GM19023 (cell line): Measurements from ENCODE around the gene OR13C8.
"Not testable (repeated sequence)": the region's sequence is repeated elsewhere in the genome, so short reads cannot be mapped to it uniquely, and the experiment has no call there.

Experiments used
- ATAC-seq: cut with Tn5 transposase; IDR thresholded peaks from one replicate; pipeline ENCODE4 v1.9.1; 2021; ENCODE audit warnings: mild to moderate bottlenecking, moderate library complexity; ENCODE audit not compliant: unreplicated experiment

The OR13C8 gene

GRCh38 chr9:104568868-104569267 lies at the start of gene OR13C8:
TSS of gene OR13C8 (plus strand) at chr9:104569168. CDS start at chr9:104569168, 0 bp downstream.
- no peak for ATAC-seq

DNA sequence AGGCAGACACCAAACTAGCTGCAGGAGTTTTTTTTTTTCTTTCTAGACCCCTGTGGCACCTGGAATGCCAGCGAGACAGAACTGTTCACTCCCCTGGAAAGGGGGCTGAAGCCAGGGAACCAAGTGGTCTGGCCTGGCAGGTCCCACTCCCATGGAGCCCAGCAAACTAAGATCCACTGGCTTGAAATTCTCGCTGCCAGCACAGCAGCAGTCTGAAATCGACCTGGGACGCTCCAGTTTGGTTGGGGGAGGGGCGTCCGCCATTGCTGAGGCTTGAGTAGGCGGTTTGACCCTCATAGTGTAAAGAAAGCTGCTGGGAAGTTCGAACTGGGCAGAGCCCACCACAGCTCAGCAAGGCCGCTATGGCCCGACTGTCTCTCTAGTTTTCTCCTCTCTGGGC lies 48.7 kb upstream of the OR13C8 start:
- not testable (repeated sequence) for ATAC-seq

- ATAC-seq: no peak
These were observed 41.9 kb upstream of the OR13C8 start, which contains the start of gene OR13C4 for GRCh38 chr9:104527109-104527508. TSS of gene OR13C4 (minus strand) at chr9:104527209. CDS start at chr9:104527209, 0 bp downstream.

- no peak for ATAC-seq
These were observed 32.2 kb upstream of the OR13C8 start, which contains the start of gene OR13C3 for GRCh38 chr9:104536756-104537155. TSS of gene OR13C3 (minus strand) at chr9:104536856. CDS start at chr9:104536723, 133 bp downstream.

DNA sequence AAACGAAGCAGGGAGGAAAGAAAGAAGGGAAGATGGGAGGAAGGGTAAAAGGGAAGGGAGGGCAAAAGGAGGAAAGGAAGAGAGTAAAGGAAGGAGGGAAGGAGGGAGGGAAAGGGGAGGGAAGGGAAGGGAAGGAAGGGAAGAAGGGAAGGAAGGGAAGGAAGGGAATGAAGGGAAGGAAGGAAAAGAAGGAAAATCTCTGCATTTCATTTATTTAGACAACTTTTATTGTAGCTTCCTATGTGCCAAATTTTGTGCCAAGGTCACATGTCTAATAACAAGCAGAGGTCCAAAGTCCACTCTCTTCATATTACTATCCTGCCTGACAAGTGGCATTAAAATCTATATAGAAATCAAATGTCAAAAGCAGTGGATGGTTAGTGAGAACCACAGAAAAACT lies 29.7 kb upstream of the OR13C8 start:
- no peak for ATAC-seq

- ATAC-seq: no peak
These were observed 24.3 kb upstream of the OR13C8 start for GRCh38 chr9:104544644-104545043.

DNA sequence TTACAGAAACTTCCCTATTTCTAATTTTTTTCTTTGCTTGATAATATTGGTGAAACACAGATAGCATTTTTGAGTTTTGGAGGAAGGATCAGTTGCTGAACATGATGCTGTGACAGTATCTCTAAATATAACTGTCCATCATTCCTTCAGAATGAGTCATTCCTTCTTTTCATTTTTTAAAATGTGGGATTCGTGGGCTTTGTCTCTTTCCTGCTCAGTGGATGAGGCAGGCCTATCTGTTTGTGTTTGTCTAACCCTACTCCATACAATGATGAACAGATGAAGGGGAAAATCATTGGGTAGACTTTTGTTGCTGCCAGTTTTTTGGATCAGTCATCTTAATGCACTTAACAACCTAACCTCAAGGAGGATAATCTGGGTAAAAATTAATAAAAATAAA lies 15.7 kb upstream of the OR13C8 start:
- no peak for ATAC-seq

GRCh38 chr9:104555521-104555920 lies 13.4 kb upstream of the OR13C8 start:
- no peak for ATAC-seq

DNA sequence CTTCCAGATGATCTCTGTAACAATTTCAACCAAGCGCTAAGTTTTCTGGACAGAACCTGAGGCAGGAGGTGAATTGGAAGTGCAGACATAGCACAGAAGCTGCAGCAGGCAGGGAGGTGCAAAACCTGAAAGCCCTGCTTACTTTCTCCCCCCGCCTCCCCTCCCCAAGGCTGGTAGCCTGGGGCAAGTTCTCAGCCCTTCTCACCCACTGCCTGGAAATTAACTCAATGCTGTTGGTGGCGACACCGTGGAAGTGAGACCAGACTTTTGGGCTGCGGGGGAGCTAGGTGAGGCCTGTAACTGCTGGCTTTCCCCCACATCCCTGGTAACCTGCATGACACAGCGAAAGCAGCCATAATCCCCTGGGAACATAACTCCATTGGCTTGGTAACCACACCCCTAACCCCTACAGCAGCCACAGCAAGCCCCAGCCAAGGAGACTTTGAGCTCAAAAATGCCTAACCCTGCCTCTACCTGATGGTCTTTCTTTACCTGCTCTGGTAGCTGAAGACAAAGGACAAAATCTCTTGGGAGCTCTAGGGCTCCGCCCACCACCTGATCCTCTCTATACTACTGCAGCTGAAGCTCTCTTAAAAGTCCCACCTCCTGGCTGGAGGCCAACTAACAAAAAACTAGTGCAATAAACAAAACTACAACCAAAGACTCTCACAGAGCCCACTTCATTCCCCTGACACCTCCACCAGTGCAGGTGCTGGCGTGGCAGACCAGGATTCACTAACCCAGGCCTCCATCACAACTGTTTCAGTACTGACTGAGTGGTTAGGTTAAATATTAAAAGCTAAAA lies 11.9 kb upstream of the OR13C8 start:
- no peak for ATAC-seq

DNA sequence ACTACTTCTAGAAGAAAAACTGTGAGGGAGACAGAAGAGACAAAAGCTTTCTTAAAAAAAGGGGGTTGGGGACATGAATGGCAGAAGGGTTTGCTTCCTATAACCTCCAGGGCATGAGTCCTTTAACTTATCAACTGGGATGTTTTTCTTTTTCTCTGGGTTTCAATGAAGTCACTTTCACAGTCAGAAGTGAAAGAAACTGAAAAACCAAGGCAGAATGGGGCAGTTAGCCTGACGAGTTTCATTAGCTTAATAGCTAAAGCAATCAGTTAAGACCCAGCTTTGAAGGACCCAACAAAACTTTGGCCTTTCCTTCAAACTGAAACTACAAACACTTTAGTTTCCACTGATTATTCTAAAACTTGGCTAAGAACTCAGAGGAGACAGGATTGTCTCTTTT lies 4.6 kb upstream of the OR13C8 start:
- ATAC-seq: no peak

DNA sequence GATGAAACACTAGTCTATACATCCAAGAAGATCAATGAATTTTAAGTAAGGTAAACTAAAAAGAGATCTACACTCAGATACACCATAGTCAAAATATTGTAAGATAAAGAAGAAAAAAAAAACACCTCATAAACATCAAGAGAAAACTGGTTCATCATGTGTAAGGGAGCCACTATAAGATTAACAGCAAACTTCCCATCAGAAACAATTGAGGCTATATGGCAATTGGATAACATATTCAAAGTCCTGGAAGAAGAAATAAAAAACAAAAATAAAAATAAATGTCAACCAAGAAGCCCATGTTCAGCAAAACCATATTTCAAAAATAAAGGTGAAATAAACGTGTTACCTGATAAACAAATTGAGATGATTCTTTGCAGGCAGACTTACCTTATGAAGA lies 3.6 kb downstream of the OR13C8 start:
- no peak for ATAC-seq

- ATAC-seq: no peak
These were observed 6.5 kb downstream of the OR13C8 start for GRCh38 chr9:104575456-104575855.

GRCh38 chr9:104577263-104577662 lies 8.3 kb downstream of the OR13C8 start:
- no peak for ATAC-seq

DNA sequence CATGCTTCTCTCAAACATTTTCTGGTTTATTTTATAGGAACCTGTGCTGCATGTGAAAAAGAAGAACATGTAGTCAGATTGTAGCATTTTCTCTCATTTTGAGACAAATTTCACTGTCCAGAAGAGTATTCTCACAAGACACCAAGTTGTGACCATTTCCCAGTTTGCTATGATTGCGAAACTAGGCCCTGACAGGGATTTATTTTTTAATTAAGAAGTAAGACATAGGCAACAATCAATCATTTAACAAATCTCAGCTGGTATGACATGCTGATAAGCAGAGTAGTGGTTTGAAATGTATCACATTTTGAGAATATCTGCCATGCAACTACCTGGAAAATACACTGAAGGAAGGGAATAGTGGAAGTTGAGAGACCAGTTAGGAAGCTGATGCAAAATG lies 11.6 kb downstream of the OR13C8 start:
- no peak for ATAC-seq

DNA sequence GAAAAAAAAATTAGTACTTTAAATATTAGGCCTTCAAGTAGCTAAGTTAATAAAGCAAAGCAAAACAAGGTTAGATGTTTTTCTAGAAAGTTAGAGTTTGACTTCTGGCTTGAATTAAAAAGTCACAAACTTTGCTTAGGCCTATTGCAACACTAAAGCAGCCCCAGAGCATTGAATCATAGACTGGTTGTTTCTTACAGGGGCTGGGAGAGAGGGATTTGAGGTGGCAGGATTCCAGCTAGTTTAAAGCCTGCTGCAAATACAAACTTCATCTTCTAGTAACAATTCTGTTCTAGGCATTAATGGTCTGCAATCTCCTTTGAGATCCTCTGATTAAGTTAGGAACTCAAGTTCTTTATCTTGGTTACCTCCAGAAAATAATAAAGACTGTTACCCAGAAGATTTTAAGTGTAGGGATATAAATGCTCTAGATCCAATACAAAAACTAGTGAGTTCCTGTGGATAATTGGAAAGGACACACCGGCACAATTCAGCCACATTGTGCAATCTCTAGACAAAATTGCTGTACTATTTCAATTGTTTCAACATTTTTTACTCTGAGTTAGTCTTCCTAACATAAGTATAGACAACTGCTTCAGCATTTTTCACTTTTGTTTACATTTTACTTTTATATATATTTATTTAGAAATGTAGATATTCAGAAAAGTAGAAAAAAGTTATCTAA lies 17.7 kb downstream of the OR13C8 start:
- no peak for ATAC-seq

DNA sequence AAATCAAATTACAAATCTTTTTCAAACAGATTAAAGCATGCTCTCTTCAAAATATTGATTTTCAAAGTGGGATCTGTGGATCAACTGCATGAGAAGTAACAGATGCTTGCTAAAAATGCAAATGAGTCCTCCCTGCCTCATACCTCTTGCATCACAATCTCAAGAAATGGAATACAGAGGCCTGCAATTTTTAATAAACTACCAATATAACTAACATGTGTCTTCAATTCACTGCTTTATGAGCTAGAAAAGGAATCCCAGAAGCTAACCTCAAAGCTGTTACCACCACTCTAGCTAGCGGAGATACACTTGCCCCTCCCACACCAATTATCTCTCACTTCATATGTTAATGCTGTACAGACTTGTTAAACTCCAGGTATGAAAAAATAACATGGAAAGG lies 20.7 kb downstream of the OR13C8 start:
- no peak for ATAC-seq

- ATAC-seq: not testable (repeated sequence)
These were observed 29.8 kb downstream of the OR13C8 start for GRCh38 chr9:104598749-104599148.

- ATAC-seq: not testable (repeated sequence)
These were observed 30.3 kb downstream of the OR13C8 start, which contains the start of gene OR13C5 for GRCh38 chr9:104599313-104599712. TSS of gene OR13C5 (minus strand) at chr9:104599413. CDS start at chr9:104599413, 0 bp downstream.

DNA sequence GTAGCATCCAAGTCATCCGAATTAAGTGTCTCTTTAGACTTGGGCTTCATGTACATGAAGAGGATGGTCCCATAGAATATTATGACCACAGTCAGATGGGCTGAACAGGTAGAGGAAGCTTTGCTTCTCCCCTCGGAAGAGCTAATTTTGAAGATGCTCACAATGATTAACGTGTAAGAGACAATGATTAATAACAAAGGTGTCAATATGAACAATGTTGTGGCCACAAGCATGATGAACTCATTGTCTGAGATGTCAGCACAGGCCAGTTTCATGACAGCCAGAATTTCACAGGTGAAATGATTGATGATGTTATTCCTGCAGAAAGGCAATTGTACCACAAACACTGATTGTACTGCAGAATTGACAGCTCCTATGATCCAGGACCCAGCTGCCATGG lies 35.8 kb downstream of the OR13C8 start:
- no peak for ATAC-seq

DNA sequence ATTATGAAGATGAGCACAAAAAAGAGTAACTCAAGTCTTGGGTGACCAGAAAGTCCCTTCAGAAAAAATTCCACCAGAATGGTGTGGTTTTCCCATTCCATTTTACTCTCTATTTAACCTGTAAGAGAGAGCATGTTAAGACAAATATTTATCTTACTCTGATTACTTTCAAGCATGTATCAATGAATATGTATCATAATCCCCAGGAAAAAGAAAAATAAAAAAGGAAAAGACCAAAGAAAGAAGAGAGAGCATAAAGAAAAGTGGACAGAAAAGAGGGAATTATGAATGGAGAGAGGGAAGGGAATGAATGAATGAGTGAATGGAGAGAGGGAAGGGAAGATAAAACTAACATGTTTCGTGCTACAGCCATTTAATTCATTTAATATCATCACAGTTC lies 36.6 kb downstream of the OR13C8 start, which contains the start of gene OR13C2:
TSS of gene OR13C2 (minus strand) at position 101 of the 400 bp plus-strand sequence. CDS start at position 101, 0 bp downstream.
- ATAC-seq: not testable (repeated sequence)

GRCh38 chr9:104606152-104606551 lies 37.2 kb downstream of the OR13C8 start:
- no peak for ATAC-seq

DNA sequence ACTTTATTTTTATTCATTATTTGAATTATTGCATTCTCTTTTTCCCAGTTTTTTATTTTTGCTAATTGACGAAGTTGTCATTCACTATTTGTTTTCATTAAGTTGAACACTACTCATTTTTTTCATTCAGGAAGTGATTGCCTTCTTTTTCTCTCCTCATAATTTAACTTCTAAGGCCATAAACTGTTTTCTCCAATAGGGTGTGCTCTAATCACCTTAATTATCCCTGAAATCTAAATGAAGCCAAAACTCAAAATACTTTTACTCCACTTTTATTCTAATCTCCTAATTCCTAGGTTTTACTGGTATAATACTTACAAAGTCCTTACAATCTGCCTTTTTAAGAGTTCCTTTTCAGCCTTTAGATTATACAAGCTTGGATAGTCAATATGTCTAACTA lies 39.4 kb downstream of the OR13C8 start:
- no peak for ATAC-seq
